NCI-H2081 (cell line): ENCODE data around the gene FOXB2.
A peak's percentile ranks its signal among the peaks of the same experiment; 100 is the strongest.
"Not testable (repeated sequence)": the region's sequence is repeated elsewhere in the genome, so short reads cannot be mapped to it uniquely, and the experiment has no call there.

ENCODE experiments used
- DNase-seq, 2 experiments: peaks; one replicate each; lab custom pipeline; 2025; lab: John Stamatoyannopoulos, UW

The FOXB2 gene

GRCh38 chr9:77019236-77019925 is at the start of gene FOXB2:
TSS of gene FOXB2 (plus strand) at chr9:77019655. CDS start at chr9:77019655, 0 bp downstream.
- DNase-seq = no peak

GRCh38 chr9:76969716-76970115 is 49.7 kb upstream of the FOXB2 start:
- no peak for DNase-seq

- DNase-seq = not testable (repeated sequence)
Observed at GRCh38 chr9:76978831-76979230, 40.6 kb upstream of the FOXB2 start.

GRCh38 chr9:76980566-76980965 is 38.9 kb upstream of the FOXB2 start:
- no peak for DNase-seq

GRCh38 chr9:76984486-76984885 is 35.0 kb upstream of the FOXB2 start:
- DNase-seq = no peak

GRCh38 chr9:76985581-76985980 is 33.9 kb upstream of the FOXB2 start:
- DNase-seq = no peak

- DNase-seq = peak; percentile 38 to 68
Observed at GRCh38 chr9:76987594-76988200, 31.8 kb upstream of the FOXB2 start.

- no peak for DNase-seq
Observed at GRCh38 chr9:76988941-76989340, 30.5 kb upstream of the FOXB2 start.

- no peak for DNase-seq
Observed at GRCh38 chr9:76989501-76989900, 30.0 kb upstream of the FOXB2 start.

- peak in 1 of 2 experiments; percentile 20 for DNase-seq
Observed at GRCh38 chr9:76996700-76997099, 22.8 kb upstream of the FOXB2 start.

GRCh38 chr9:76999261-76999660 is 20.2 kb upstream of the FOXB2 start:
- no peak for DNase-seq

GRCh38 chr9:77000330-77000729 is 19.1 kb upstream of the FOXB2 start:
- DNase-seq = no peak

GRCh38 chr9:77003366-77003765 is 16.1 kb upstream of the FOXB2 start:
- no peak for DNase-seq

- no peak for DNase-seq
Observed at GRCh38 chr9:77005216-77005615, 14.2 kb upstream of the FOXB2 start.

GRCh38 chr9:77010527-77010926 is 8.9 kb upstream of the FOXB2 start:
- DNase-seq = no peak

- no peak for DNase-seq
Observed at GRCh38 chr9:77011973-77012821, 7.3 kb upstream of the FOXB2 start.

- DNase-seq = no peak
Observed at GRCh38 chr9:77013206-77013931, 6.1 kb upstream of the FOXB2 start.

GRCh38 chr9:77013932-77014596 is 5.4 kb upstream of the FOXB2 start:
- no peak for DNase-seq

- DNase-seq = no peak
Observed at GRCh38 chr9:77014597-77015263, 4.7 kb upstream of the FOXB2 start.

- peak; percentile 74 to 91 for DNase-seq
Observed at GRCh38 chr9:77015327-77016048, 4.0 kb upstream of the FOXB2 start.
